Stimulated activated CD4-positive, alpha-beta T cell treated with anti-CD3 and anti-CD28 coated beads, TNF-alpha, amount 100 ng/mL, for 48 hours (primary cell): ENCODE measurements around the gene CFAP221.
A peak's percentile ranks its signal among the peaks of the same experiment; 100 is the strongest.

ENCODE experiments used
- DNase-seq, 3 donors: peaks; one replicate each; pipeline ENCODE4 v3.0.0-alpha.2; 2020; ENCODE audit warnings: low read depth in 3 of 3

CFAP221 gene

GRCh38 chr2:119544075-119544938 is at the start of gene CFAP221:
Gene CFAP221, plus strand, starts transcription at chr2:119544449. Its CDS starts 1,683 bp downstream, at chr2:119546132.
- DNase-seq = peak; percentile 20 to 63 (median 34)

DNA sequence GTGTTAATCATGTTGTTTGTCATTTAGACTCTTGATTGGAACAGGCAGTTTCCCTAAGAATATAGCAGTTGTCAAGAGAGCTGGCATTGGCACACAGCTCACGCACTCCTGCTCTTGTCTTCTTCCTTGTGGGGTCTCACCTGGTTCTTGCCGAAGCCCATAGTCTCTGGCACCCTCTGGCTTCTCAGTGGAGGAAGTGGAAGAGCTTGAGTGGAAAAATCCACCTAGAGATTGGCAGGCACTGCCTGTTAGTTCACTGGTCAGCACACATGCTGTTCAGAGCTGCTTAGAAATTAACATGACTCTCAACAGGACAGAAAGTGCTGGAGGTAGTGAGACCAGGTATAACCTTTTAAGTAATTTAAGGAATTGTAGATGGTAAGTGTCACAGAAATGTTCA is 48.3 kb upstream of the CFAP221 start:
- no peak for DNase-seq

GRCh38 chr2:119496682-119497081 is 47.6 kb upstream of the CFAP221 start:
- no peak for DNase-seq

DNA sequence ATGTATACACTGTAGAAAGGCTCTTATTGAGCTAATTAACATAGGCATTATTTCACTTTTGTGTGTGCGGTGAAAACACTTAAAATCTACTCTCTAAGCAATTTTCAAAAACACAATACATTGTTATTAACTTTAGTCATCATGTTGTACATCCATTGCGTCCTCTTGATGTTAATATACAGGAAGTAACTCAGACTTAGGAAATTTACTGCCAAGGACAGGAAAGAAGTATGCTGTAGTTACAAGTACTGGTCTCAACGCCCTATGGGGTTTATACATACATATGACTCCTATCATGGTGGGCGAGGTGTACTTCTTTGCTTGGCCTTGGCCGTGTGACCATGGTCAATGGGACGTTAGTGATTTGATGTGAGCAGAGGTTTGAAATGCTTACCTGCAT is 35.5 kb upstream of the CFAP221 start:
- DNase-seq = no peak

DNA sequence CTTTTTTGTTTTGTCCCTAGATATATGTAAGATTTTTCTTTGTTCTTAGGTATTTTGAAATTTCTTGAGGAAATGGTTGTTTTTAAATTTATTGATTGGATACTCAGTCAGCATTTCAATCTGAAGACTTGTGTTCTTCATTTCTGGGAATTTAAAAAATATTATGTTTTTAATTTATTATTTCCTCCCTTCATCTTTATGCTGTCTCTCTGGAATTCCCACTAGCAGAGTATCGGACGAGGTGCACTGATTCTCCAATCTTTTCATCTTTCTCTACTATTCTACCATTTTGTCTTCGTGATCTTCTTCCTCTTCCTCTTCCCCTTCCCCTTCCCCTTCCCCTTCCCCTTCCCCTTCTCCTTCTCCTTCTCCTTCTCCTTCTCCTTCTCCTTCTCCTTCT is 32.3 kb upstream of the CFAP221 start:
- no peak for DNase-seq

DNA sequence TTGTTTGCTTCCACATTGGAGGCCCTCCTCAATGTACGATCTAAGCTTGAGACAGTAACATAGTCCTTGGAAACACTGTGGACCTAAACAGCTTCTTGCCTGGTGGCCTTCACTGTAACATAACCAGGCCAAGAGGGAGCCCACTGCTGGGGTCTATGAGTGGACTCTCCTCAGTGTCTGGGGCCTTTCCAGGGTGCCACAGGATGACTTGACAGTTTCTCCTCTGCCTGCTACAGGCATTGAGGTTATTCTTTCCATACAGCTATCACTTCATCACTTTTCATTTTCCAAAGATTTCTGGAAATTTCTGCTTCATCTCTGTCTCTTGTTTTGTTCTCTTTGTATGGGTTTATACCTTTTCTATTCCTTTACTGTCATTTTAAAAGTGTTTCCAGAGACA is 31.3 kb upstream of the CFAP221 start:
- DNase-seq = no peak

GRCh38 chr2:119513832-119514231 is 30.4 kb upstream of the CFAP221 start:
- no peak for DNase-seq

- DNase-seq = no peak
Observed at GRCh38 chr2:119516121-119516520, 28.1 kb upstream of the CFAP221 start.

DNA sequence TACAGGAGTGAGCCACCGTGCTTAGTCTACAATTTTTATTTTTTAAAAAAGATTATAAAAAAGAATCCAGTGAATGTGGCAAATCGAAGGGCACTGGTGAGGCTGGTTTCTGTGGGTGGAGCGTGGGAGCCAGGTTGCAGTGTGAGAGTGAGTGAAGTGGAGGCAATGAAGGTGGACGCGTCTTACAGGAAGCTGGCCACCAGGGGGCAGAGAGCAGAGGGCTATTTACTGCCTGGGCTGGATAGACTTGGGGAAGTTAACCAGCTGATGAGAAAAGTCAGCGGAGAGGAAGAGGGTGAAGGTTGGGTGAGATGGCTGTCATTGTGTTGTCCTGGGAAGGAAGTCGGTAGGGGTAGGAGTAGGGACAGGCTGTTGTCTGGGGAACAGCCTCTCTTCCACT is 26.8 kb upstream of the CFAP221 start:
- DNase-seq = peak; percentile 18 to 33 (median 19)

- DNase-seq = no peak
Observed at GRCh38 chr2:119518401-119519056, 25.7 kb upstream of the CFAP221 start.

DNA sequence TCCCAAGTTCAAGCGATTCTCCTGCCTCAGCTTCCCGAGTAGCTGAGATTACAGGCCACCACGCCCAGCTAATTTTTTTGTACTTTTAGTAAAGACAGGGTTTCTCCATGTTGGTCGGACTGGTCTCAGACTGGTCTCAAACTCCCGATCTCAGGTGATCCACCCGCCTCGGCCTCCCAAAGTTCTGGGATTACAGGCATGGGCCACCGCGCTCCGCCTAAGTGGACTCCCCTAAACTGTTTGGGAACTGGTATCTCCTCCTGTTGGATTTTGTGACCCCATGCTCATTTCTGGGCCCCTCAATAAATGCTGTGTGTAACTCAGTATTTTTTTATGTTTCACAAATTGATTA is 25.2 kb upstream of the CFAP221 start:
- no peak for DNase-seq

- DNase-seq = no peak
Observed at GRCh38 chr2:119520696-119521432, 23.4 kb upstream of the CFAP221 start.

GRCh38 chr2:119521433-119522050 is 22.7 kb upstream of the CFAP221 start:
- no peak for DNase-seq

DNA sequence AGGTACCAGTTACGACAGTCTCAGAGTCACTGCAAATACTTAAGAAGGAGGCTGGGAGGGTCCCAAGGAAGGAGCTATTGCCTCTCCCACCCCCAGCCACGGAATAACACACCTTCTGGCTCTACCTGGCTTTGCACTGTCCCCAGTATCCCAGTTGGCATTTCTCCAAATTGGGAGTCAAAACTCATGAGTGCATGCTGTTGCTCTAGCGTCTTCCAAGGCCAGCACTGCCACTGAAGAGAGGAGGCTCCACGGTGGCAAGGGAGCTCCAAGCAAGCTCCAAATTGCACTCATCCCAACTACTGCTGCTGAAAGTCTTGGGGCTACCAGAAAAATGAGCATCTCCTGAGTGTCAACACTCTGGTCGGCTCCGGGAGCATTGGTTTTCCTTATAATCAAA is 21.6 kb upstream of the CFAP221 start:
- DNase-seq = no peak

DNA sequence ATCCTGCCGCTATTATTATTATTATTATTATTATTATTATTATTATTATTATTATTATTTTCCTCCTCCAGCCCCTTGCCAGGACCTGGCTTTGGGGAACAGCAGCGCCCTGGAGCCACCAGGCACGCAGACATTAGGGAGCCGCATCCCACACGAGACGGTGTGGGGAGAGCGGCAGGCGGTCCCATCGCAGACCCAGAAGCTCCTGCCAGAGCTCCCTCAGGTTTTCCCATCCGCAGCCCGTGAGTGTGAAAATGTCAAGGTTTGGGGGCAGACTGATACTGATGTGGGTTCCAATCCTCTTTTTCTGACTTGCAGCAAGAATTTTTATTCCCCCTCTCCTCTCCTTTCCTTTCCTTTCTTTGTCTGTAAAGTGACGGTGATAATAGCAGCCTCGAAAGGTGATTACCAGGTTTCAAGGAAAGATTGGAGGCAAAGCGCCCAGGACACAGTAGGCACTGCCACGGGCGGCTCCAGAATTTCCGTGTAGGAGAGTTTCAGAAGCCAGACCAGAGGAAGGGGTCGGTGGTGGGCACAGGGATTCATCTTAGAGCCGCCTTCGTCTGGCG is 20.8 kb upstream of the CFAP221 start:
- DNase-seq = no peak

- no peak for DNase-seq
Observed at GRCh38 chr2:119523952-119524694, 20.1 kb upstream of the CFAP221 start, which contains the start of gene SCTR. Gene SCTR, minus strand, starts transcription at chr2:119524483. Its CDS starts 257 bp downstream, at chr2:119524226.

DNA sequence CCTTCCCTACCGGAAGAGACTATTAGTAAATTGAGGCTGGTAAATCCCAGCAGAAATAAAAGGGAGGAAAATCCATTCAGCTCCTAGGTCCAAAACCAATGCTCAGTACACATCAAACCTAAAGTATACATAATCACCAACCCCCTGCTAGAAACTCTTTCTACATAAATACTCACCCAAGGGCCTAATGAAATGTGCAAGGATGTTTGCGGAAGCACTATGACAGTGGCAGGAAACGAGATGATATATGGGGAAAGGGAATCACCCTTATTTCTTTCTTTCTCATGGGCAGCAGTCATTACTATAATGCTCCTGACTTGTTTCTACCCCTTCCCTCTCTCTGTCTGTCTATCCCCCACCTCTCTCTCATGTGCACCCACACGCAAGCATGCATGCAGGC is 18.6 kb upstream of the CFAP221 start:
- no peak for DNase-seq

- DNase-seq = no peak
Observed at GRCh38 chr2:119527999-119528398, 16.2 kb upstream of the CFAP221 start.

- no peak for DNase-seq
Observed at GRCh38 chr2:119531292-119531691, 13.0 kb upstream of the CFAP221 start.

GRCh38 chr2:119533560-119533959 is 10.7 kb upstream of the CFAP221 start:
- no peak for DNase-seq

- no peak for DNase-seq
Observed at GRCh38 chr2:119536211-119536610, 8.0 kb upstream of the CFAP221 start.
